ENCODE results near the gene UNC13A.

DNA sequence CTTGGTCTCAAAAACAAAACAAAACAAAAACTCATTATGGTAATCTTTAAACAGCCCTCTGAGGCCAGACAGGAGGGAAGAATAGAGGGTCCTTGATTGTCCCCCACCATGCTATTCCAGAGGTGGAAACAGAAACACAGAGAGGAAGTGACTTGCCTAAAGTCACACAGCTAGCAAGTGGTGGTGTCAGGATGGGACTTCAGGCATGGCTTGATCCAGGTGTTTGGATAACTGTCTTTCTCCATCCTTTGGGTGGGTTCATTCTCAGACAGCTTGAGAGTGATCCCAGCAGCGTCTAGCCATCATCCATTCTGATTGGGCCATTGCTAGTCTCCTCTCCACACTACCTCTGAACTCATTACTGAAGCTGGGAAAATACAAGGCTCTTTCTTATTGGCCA lies 120.2 kb downstream of the UNC13A start:
- TF ChIP-seq, protein P1, sequence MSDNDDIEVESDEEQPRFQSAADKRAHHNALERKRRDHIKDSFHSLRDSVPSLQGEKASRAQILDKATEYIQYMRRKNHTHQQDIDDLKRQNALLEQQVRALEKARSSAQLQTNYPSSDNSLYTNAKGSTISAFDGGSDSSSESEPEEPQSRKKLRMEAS (IDR thresholded peaks at IDR 0.05), result no peak
- no peak for TF ChIP-seq CEBPB (IDR thresholded peaks at IDR 0.05; ENCODE audit: low read depth, low read length)
- TF ChIP-seq SRF (IDR thresholded peaks at IDR 0.05; ENCODE audit: low read depth, low read length), result no peak
- TF ChIP-seq, protein P2, sequence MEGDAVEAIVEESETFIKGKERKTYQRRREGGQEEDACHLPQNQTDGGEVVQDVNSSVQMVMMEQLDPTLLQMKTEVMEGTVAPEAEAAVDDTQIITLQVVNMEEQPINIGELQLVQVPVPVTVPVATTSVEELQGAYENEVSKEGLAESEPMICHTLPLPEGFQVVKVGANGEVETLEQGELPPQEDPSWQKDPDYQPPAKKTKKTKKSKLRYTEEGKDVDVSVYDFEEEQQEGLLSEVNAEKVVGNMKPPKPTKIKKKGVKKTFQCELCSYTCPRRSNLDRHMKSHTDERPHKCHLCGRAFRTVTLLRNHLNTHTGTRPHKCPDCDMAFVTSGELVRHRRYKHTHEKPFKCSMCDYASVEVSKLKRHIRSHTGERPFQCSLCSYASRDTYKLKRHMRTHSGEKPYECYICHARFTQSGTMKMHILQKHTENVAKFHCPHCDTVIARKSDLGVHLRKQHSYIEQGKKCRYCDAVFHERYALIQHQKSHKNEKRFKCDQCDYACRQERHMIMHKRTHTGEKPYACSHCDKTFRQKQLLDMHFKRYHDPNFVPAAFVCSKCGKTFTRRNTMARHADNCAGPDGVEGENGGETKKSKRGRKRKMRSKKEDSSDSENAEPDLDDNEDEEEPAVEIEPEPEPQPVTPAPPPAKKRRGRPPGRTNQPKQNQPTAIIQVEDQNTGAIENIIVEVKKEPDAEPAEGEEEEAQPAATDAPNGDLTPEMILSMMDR (IDR thresholded peaks at IDR 0.05; ENCODE audit: control extremely low read depth in 1 of 3, insufficient read depth in 1 of 3, low read depth in 1 of 3, low read length in 3 of 3), result no peak
- TF ChIP-seq RNF2 (IDR thresholded peaks at IDR 0.05; ENCODE audit: borderline replicate concordance, low read depth, low read length, missing control alignments, poor library complexity, severe bottlenecking), result no peak
- TF ChIP-seq EP300 (IDR thresholded peaks at IDR 0.05; ENCODE audit: borderline replicate concordance in 1 of 2, low read depth in 2 of 2, low read length in 2 of 2), result no peak
- no peak for TF ChIP-seq POU5F1 (IDR thresholded peaks at IDR 0.05; ENCODE audit: low read depth, low read length)
- TF ChIP-seq, protein P3, sequence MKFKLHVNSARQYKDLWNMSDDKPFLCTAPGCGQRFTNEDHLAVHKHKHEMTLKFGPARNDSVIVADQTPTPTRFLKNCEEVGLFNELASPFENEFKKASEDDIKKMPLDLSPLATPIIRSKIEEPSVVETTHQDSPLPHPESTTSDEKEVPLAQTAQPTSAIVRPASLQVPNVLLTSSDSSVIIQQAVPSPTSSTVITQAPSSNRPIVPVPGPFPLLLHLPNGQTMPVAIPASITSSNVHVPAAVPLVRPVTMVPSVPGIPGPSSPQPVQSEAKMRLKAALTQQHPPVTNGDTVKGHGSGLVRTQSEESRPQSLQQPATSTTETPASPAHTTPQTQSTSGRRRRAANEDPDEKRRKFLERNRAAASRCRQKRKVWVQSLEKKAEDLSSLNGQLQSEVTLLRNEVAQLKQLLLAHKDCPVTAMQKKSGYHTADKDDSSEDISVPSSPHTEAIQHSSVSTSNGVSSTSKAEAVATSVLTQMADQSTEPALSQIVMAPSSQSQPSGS (IDR thresholded peaks at IDR 0.05; ENCODE audit: low read length), result no peak
- TF ChIP-seq YY1 (IDR thresholded peaks at IDR 0.05; ENCODE audit: low read depth, low read length), result no peak
- no peak for TF ChIP-seq BRCA1 (IDR thresholded peaks at IDR 0.05; ENCODE audit: low read depth, low read length)
